Glomerular visceral epithelial cell (primary cell): ENCODE data around the gene GOLGA8N.

Experiments
- DNase-seq: peaks from one replicate; pipeline ENCODE4 v3.0.0-alpha.2; 2016; ENCODE audit errors: extremely low spot score

The GOLGA8N gene

DNA sequence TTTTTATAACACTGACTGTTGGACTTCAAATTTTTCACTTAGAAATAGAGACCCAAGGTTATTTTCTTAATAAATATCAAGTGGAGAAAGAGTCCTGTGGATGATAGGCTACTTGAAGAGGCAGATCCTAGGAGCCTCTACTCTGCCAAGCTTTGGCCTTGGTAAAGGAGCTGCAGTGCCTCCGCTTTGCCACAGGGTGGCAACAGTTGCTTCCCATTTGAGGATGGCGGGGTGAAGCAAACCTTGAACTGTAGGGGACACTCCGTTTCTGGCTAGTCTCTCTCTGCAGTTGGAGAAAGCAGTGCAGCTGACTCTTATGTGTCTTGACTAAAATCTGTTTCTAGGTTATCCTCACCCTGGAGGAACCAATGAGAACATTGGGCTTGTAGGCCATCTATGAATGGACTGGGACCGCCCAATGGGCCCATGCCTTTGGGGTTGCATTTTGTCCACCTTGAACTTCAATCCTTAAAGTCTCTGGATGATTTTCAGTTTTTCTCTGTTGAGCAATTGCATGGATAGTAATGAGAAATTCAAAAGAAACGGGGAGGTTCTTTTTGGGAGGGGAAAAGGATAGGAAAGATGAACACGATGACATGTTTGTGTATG is 58.1 kb downstream of the GOLGA8N start:
- DNase-seq = peak; percentile 74

DNA sequence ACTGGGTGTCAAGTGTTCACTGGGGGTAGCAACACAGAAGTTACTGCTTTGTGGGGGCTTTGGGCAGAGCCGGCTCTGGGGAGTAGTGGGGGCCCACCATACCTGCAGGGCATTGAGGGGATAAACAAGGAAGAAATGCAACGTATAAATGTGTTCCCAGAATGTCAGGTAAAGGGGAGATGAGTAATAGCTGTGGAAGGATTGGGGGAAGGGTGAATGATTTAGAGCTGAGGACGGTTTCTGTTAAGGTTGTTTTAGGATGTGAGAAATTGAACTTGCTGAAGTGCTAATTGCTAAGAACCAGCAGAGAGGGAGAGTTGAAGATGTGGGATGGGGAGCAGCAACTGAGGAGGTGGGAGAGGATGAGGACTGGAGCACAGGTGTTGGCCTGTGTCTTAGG is 58.9 kb downstream of the GOLGA8N start:
- DNase-seq = no peak

DNA sequence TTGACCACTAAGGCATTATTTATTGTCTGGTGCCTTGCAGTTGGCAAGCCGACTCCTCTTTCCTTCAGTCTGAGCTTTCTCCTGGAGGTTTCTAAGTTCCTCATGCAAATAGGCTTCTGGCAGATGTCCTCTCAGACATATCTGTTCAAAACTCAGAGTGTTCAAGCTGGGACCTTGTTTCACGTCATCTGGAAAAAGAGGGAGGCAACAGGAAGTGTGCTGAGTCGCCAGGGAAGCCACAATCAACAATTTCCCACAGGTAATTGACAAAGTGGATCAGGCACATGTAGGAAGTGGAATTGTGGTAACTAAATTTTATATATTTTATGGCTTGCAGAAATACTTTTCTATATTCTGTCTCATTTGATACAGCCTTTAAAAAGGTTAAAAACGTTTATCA is 62.8 kb downstream of the GOLGA8N start:
- DNase-seq = no peak

DNA sequence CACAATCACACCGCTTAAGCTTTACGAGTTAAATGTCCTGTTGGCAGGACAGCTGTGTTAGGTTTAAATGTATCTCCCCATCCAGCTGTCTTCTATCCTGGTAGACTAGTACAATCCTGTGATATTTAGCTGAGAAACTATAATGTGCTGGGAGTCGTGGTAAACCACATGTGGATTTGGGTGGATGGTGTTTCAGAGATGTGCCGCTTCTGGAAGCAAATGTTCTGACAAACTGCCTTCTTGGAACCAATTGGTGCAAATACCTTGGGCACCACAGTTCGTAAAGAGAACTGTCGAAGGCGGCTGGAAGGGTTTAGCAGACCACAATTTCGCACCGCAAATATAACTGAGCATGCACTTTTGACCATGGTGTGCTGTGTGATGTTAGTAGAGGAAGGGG is 63.2 kb downstream of the GOLGA8N start:
- DNase-seq = no peak
